ENCODE measurements around the gene RNF214.
"Not testable (repeated sequence)": the region's sequence is repeated elsewhere in the genome, so short reads cannot be mapped to it uniquely, and the experiment has no call there.

RNF214 gene

DNA sequence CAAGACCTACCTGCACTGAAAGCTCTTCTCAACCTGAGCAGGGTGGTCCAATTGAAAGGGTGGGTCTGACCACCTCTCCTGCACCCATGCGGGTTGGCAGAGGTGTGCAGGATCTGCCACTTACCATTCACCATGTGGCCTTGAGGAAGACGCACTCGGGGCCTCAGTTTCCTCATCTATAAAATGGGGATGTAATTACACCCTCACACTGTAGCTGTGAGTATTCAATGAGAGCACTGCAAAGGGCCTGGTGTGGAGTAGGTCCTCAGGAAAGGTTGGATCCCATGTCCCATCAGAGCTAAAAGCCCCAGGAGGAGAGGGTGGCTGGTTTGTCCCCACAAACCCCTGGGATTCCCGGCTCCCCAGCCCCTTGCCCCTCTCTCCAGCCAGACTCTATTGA, 33.9 kb upstream of the RNF214 start:
- no peak for DNase-seq

DNA sequence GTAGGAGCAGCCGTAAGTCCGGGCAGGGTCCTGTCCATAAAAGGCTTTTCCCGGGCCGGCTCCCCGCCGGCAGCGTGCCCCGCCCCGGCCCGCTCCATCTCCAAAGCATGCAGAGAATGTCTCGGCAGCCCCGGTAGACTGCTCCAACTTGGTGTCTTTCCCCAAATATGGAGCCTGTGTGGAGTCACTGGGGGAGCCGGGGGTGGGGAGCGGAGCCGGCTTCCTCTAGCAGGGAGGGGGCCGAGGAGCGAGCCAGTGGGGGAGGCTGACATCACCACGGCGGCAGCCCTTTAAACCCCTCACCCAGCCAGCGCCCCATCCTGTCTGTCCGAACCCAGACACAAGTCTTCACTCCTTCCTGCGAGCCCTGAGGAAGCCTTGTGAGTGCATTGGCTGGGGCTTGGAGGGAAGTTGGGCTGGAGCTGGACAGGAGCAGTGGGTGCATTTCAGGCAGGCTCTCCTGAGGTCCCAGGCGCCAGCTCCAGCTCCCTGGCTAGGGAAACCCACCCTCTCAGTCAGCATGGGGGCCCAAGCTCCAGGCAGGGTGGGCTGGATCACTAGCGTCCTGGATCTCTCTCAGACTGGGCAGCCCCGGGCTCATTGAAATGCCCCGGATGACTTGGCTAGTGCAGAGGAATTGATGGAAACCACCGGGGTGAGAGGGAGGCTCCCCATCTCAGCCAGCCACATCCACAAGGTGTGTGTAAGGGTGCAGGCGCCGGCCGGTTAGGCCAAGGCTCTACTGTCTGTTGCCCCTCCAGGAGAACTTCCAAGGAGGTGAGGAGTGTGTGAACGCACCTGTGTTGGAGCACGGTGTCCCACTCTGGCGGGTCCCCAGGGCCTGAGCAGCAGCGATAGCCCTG, 33.2 kb upstream of the RNF214 start, which contains the start of gene TAGLN:
TSS of gene TAGLN (plus strand) at position 318 of the 863 bp plus-strand sequence. CDS start 3,644 bp downstream, outside the sequence.
- DNase-seq, result no peak

DNA sequence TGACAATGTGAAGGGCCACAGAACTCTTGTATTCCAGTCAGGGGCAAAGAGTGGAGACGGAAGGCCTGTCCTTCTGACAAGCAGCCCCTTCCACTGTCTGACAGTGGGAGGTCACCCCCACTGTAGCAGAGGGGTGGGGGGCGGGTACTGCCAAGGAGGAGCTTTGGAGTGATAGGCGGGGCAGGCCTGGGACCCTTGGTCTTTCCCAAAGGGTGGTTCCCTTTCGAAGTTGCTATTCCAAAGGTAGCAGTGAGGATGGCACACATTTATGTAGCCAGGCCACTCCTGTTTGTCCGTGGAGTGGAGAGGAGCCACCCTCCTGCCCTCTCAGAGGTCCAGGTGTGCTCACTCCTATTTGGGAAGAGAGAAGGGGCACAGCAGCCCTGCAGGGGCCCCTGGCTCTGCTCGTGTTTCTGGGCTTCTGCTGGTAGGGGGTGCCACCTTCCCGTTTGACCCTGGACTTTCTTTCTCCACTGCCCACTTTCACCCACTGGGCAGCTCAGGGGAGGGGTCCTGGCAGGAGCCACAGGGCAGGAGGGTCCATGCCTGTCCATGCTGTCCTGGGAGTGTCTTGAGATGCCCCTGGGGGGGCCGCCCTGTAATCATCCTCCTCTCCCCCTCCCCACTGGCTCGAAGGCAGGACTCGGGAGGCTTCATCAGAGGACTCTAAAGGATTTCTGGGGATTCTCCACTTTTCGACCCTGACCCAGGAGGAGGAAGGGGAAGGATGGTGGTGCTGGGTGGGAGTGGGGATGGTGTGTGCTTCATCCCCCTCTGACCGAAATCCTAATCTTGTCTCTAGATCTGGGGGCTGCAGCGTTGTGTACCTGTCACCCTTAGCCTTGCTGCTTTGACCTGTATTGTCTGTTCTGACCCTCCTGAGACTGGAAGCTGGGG, 32.3 kb upstream of the RNF214 start:
- DNase-seq, result no peak

DNA sequence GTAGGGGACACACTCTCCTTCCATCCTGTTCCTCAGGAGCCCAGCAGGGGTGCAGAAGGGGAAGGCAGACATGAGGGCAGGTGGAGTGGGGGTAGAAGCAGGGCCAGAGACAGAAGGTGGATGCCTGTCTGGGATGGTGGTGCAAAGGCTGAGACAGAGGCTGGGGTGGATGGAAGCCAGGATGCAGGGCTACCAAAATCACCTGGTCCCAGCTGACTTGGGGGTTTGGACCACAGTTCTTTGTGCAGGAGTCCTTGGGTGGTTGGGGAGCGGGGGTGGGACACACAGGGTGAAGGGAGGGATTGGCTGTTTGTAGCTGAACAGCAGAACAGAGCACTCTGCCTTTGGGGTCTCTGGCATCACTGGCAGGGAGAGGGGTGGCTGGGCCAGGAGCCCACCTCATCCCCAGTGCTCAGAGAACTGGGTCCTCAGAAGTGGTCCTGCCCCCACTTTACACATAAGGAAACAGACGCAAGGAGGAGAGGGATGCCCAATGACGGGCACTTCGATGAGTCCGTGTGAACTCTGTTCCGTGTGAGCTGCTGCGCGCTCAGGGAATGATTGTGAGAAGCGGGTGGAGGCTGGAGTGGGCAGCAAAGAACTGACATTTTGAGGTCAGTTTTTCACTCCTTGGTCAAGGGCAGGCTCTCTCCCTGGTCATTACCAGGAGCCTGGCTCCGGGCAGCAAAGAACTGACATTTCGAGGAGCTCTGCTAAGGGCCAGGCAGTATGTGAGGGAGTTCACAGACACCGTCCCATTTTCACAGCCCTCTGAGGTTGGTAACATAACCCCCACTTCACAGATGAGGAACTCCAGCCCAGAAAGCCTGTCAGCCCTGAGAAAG, 31.4 kb upstream of the RNF214 start:
- no peak for DNase-seq

DNA sequence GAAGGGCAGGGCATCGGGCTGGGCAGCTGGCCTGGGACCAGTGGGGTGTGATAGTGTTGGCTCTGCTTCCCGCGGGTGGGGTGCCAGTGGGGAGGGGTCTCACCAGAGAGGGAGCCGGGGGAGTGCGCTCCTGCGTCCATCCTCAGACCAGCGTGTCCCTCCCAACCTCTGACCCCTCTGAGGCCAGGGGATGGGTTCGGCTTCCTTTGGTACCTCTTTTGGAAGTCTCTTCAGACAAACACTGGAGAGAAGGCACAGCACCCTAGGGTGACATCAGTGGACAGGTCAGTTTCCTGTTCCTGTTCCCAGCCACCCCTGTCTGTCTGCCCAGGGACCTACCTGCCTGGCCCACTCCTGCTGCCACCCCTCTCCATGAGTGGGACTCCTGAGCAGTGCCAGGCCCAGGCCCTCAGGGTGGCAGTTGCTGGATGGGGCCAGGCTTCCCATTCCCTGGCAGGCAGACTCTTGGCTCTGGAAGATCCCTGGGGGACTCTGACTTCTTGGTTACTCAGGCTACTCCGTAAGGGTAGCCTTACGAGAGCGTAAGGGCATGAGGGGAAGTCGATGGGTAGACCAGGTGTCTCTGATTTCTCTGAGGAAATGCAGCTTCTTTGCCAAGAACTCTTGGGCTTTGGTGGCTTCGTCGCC, 30.7 kb upstream of the RNF214 start:
- DNase-seq, result no peak

DNA sequence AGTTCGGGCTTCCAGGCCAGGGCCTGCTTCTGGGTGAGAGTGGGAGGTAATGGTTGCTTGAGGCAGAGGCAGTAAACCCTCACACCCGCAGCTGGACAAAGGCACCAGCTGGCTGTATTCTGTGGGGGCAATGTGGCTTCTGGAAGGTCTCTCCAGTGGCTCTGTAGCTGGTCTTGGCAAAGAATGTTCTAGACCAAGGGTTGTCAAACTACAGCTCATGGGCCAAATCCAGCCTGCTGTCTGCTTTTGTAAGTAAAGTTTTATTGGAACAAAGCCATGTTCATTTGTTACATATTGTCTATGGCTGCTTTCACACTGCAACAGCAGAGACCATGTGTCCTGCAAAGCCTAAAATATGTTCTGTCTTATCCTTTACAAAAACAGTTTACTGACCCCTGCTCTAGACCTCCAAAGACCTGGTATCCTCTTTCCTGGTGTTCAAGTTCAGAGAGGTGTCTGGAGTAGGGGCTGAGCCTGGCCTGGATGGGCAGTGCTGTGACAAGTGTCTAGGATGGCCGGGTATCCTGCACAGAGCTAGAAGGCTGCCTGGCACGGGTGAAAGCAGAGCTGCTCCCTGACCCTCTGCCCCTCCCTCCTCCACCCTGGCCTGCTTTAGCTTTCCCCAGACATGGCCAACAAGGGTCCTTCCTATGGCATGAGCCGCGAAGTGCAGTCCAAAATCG, 29.9 kb upstream of the RNF214 start:
- DNase-seq, result no peak

DNA sequence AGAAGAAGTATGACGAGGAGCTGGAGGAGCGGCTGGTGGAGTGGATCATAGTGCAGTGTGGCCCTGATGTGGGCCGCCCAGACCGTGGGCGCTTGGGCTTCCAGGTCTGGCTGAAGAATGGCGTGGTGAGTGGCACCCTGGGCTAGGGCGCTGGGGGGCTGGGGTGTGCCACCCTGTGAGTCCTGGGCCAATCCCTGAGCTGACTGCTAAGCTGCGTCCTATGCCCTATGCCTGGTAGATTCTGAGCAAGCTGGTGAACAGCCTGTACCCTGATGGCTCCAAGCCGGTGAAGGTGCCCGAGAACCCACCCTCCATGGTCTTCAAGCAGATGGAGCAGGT, 29.4 kb upstream of the RNF214 start:
- DNase-seq, result no peak

DNA sequence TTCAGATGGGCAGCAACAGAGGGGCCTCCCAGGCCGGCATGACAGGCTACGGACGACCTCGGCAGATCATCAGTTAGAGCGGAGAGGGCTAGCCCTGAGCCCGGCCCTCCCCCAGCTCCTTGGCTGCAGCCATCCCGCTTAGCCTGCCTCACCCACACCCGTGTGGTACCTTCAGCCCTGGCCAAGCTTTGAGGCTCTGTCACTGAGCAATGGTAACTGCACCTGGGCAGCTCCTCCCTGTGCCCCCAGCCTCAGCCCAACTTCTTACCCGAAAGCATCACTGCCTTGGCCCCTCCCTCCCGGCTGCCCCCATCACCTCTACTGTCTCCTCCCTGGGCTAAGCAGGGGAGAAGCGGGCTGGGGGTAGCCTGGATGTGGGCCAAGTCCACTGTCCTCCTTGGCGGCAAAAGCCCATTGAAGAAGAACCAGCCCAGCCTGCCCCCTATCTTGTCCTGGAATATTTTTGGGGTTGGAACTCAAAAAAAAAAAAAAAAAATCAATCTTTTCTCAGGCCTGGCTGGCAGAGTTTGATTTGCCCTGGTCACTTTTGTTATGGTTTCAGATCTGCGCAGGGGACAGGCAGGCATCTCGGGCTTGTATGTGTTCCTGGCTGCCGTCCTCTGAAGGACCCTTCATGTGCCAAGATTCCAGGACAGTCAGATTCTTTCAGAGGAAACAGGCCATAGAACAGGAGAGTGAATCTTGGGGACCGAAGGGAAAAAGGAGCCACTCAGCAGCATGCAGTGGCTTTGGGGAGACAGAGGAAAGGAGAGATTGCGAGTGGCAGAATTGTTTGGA, 28.0 kb upstream of the RNF214 start:
- DNase-seq, result no peak

DNA sequence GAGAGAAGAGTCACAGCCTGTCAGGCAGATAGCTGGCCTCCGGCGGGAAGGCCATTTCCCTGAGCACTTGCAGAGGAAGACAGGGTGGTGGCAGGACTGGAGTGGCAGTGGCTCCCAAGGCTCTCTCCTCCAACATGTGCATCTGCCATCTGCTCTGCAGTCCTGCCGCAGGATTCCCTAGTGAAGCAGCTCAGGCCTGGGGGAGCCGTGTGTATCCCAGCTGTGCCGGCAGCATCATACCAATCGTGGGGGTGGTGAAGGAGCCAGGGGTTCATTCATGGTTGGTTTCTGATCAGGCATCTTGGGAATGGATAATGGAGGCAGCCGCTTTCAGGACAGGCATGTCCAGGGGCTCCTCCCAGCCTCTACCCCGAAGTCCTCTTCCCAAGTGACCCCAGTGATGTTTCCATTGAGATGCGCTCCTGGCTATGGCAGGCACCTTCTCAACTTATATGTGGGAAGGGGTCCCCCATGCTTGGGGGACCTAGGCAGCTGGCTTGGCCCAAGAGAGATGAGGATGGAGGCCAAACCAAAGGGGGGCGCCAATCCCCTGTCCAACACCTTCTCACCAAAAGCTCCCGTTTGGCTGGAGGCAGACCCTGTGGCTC, 27.2 kb upstream of the RNF214 start:
- DNase-seq, result no peak

DNA sequence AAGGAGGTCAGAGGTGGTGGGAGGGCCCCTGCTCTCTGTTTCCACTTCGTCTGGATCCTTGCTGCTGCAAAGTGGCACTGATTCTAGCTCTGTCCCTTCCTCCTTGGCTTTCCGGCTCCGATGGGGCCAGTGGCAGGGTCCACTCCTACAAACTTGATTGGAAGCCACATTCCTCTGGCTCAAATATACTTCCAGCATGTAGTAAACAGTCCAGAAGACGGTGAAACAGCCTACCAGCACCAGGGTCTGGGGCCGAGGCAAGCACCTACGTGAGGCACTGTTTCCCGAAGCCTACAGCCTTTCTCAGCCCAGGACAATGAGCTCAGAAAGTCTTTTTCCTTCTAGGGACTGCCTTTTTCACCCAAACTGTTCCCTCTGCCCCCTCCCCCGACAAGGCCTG, 26.4 kb upstream of the RNF214 start:
- not testable (repeated sequence) for DNase-seq

DNA sequence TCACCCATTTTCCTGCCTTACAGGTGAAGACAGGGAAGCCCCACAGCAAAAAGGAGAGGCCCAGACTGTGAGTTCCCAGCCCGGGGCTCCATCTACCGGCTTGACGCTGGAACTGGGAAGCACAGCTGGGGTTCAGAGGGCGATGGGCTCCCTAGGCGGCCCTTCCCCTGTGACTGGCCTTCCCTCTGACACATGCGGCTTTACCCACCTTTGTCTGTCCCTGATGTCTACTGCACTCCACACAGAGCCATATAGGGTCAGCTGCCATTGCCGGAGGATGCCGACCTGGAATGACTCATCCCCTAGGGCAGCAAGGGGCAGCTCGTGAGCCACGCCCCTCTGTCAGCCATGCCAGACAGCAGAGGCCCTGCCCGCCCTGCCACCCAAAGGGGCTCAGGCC, 25.6 kb upstream of the RNF214 start:
- DNase-seq, result not testable (repeated sequence)

DNA sequence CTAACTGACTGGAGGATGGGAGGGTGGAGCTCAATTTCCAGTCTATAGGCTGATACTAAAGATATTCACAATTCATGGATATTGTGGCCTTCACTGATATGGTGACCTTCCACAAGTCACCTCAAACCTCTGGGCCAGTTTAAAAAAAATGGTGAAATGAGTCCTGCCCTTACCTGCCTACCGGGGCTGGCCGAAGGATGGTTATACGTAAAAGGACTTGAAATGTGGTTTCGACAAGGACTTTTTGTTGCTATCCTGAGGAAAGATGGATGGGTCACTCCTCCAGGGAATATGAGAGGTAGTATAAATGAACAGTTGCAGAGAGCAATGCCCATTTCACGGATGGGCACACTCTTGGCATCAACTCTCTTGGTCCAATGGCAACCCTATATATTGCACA, 25.0 kb upstream of the RNF214 start:
- DNase-seq, result not testable (repeated sequence)

DNA sequence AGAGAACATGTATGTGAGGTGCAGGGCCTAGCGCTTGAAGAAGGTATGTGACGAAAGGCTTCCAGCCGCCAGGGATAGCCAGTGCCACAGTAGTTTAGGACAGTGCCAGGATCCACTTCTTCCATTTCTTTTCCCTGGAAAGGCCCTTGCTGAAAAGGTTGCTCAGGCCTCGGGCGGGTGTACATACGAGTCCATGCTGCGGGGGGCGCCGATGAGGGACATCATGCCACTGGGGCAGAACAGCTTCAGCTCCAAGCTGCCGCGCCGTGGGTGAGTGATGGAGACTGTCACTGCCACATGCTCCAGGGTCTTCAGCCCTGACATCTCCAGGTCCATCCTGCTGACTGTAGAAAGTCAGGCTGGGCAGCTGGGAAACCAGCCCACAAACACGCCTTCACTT, 23.8 kb upstream of the RNF214 start:
- DNase-seq, result not testable (repeated sequence)

DNA sequence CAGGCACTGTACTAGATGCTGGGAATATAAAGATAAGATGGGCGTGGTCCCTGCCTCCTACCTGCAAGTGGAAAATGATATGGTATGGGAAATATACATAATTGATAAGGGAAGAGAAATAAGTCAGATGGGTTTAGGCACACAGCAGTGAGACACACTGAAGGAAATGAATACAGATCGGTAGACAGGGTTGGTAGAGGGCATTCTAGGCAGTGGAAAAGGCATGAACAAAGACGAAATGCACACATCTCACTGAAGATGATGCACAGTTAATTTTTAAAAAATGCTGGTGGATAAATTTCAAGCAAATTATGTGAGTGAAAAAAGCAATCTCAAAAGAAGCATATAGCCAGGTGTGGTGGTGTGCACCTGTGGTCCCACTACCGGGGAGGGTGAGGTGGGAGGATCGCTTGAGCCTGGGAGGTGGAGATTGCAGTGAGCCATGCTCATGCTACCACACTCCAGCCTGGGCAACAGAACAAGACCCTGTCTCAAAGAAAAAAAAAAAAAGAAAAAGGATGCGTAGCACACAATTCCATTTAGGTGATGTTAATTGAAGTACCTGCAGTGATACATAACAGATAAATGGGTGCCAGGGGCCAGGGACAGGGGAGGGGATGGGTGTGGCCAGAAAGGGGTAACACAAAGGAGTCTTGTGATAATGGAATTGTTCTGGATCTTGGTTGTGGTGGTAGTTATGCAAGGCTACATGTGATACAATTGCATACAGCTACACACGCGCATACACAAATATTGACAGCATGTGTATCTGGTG, 22.9 kb upstream of the RNF214 start:
- DNase-seq, result not testable (repeated sequence)

DNA sequence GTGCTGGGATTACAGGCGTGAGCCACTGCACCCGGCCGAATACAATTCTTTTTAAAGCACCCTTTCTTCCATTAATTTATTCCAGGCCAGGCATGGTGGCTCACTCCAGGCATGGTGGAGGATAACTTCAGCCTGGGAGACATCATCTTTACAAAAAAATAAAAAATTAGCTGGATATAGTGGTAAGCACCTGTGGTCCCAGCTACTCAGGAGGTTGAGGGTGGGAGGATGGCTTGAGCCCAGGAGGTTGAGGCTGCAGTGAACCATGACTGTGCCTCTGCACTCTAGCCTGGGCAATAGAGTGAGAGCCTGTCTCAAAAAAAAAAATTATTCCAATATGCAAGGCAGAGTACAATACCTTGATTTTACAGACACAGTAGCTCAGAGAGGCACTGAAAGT, 21.9 kb upstream of the RNF214 start:
- no peak for DNase-seq

DNA sequence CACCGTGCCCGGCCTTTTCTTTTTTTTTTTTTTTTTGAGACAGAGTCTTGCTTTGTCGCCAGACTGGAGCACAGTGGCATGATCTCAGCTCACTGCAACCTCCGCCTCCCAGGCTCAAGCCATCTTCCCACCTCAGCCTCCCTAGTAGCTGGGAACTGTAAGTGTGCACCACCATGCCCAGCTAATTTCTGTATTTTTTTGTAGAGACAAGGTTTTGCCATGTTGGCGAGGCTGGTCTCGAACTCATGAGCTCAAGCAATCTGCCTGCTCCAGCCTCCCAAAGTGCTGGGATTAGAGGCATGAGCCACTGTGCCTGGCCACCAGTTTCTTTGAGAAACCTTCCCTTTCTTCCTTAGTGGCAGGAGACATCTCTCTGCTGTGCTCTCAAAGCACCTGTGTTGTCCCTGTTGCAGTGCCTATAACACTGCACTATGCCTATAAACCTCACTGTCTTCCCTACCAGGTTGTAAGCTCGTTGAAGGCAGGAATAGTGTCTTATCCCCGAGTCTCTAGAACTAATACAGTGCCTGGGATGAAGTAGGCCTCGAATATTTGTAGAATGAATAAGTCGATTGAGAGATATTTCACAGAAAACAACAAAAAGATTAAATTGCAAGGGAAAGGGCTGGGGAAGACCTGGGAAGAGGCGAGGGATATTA, 19.6 kb upstream of the RNF214 start:
- no peak for DNase-seq

DNA sequence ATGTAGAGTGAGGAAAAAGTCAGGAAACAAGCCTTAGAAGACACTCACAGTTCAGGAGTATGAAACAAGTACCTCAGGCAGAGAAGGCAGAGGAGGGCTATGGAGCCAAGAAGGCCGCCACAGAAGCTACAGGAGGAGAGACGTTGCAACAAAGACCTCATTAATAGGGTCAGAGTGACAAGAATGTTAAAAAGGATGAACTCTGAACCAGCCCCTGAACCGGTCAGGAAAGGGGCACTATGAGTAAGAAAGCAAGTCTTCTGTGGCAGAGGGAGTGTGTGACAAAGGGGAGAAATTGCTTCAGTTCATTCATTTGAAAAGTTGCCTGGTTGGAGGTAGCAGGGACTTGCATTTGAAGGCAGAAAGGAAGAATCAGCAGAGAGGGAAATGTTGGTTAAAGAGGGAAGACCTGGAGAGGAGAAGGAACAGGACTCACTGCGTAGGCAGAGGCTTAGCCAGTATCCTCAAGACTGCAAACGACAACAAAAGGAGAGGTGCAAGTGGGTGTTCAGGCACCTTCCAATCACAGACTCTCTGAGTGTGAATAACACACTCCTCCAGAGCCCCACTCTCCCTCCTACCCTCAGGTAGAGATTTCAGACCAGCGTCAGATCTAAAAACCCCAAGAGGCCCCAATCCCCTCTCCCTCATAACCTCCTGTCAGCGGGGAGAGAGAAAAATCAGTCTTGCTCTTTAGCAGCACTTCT, 17.9 kb upstream of the RNF214 start:
- DNase-seq, result no peak

All from stimulated activated naive CD4-positive, alpha-beta T cell (primary cell).